ENCODE results near the gene TMEM273.

TMEM273 gene

DNA sequence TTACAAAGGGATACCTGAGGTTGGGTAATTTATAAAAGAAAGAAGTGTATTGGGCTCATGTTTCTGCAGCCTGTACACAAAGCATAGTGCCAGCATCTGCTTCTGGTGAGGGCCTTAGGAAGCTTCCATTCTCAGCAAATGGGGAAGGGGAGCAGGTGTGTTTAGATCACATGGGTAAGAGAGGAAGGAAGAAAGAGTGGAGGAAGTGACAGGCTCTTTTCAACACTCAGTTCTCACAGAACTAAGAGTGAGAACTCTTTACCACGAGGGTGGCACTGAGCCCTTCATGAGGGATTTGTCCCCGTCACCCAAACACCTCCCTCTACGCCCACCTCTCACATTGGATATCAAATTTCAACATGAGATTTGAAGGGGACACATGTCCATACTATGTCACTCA lies 53.9 kb downstream of the TMEM273 start:
- Histone ChIP-seq H3K4ac (ENCODE audit: low read depth in 1 of 2, low read length in 2 of 2) (no peak overlapping the region), H4K91ac (ENCODE audit: low read length) (no peak overlapping the region), H3K27ac (ENCODE audit: low read length, poor library complexity, severe bottlenecking) (no peak overlapping the region), H2BK120ac (ENCODE audit: low read depth, low read length) (no peak overlapping the region), H3K9ac (ENCODE audit: low read length) (no peak overlapping the region), H3K9me3 (ENCODE audit: control insufficient read depth, low read length) (no peaks in the 10 kb centered on the region), H2BK5ac (ENCODE audit: low read depth, low read length, poor library complexity, severe bottlenecking) (no peak overlapping the region), H3K18ac (ENCODE audit: low read depth in 1 of 2, low read length in 2 of 2) (no peak overlapping the region), H3K36me3 (ENCODE audit: control insufficient read depth in 1 of 2, insufficient read depth in 2 of 2, low read depth in 1 of 2, low read length in 2 of 2) (peaks cover 0 to 2% of the 10 kb centered on the region in 2 experiments), H3K4me1 (ENCODE audit: control insufficient read depth, insufficient read depth, low read depth, low read length) (peaks cover 3% of the 10 kb centered on the region), H2BK15ac (ENCODE audit: low read depth, poor library complexity, severe bottlenecking) (no peak overlapping the region), H4K8ac (ENCODE audit: low read length) (no peak overlapping the region), H2BK12ac (ENCODE audit: low read length in 2 of 2) (no peak overlapping the region), H3K4me2 (ENCODE audit: low read length, poor library complexity, severe bottlenecking) (no peak overlapping the region), H3K4me3 (ENCODE audit: insufficient read depth in 1 of 2, low read depth in 1 of 2, low read length in 2 of 2) (no peak overlapping the region), H2AFZ (ENCODE audit: low read depth, low read length) (no peak overlapping the region), H3K79me1 (replicated peaks; ENCODE audit: low read length, poor library complexity, severe bottlenecking) (no peaks in the 10 kb centered on the region), H2AK5ac (ENCODE audit: low read length, severe bottlenecking) (no peak overlapping the region), H3K23ac (ENCODE audit: low read length in 2 of 2) (no peak overlapping the region), H3K14ac (ENCODE audit: low read length in 2 of 2) (no peak overlapping the region), H3K27me3 (ENCODE audit: control insufficient read depth in 1 of 2, insufficient read depth in 1 of 2, low read length in 2 of 2) (peaks cover 0 to 8% of the 10 kb centered on the region in 2 experiments)
- 77% methylated on average over 3 of the region's 3 CpGs for WGBS
- DNase-seq, result no peak

DNA sequence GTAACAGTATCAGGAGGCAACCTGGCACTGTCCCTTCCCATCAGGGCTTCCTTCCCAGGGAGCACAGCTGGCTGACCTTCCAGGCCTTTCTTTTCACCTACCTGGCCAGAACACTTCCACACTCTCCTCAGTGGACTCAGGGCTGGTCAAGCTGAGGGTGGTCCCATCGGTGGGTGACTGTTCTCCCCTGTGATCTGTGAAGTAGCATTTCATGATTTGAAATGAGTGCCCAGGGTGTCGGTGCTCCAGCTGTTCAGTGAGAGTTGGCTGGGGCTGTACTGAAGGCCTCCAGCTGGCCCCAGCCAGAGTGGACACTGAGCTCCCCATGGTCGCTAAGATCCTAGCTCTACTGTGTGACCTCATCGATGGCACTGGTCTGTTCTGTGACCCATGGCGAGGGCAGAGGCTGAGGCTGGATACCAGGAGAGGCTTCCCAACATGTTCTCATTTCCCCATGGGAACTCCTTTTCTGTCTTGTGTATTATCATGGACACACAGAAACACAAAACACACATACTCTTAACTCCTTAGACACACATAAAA lies 54.4 kb downstream of the TMEM273 start, which contains the start of gene FAM170B:
Gene FAM170B, minus strand, starts transcription at position 316 of the 543 bp plus-strand sequence. Its CDS starts 103 bp downstream, at position 213.
- Histone ChIP-seq H3K4me3 (ENCODE audit: insufficient read depth in 1 of 2, low read depth in 1 of 2, low read length in 2 of 2) (no peak within 1 kb of the TSS), H3K36me3 (ENCODE audit: control insufficient read depth in 1 of 2, insufficient read depth in 2 of 2, low read depth in 1 of 2, low read length in 2 of 2) (peaks cover 0 to 2% of the 10 kb centered on the region in 2 experiments), H3K4me2 (ENCODE audit: low read length, poor library complexity, severe bottlenecking) (no peak within 1 kb of the TSS), H3K18ac (ENCODE audit: low read depth in 1 of 2, low read length in 2 of 2) (no peak within 1 kb of the TSS), H3K4ac (ENCODE audit: low read depth in 1 of 2, low read length in 2 of 2) (no peak within 1 kb of the TSS), H3K9ac (ENCODE audit: low read length) (no peak within 1 kb of the TSS), H4K8ac (ENCODE audit: low read length) (no peak within 1 kb of the TSS), H3K27me3 (ENCODE audit: control insufficient read depth in 1 of 2, insufficient read depth in 1 of 2, low read length in 2 of 2) (peaks cover 0 to 8% of the 10 kb centered on the region in 2 experiments), H3K4me1 (ENCODE audit: control insufficient read depth, insufficient read depth, low read depth, low read length) (peaks cover under 1% of the 10 kb centered on the region), H2BK5ac (ENCODE audit: low read depth, low read length, poor library complexity, severe bottlenecking) (no peak within 1 kb of the TSS), H2AK5ac (ENCODE audit: low read length, severe bottlenecking) (no peak within 1 kb of the TSS), H3K23ac (ENCODE audit: low read length in 2 of 2) (no peak within 1 kb of the TSS), H3K14ac (ENCODE audit: low read length in 2 of 2) (no peak within 1 kb of the TSS), H3K9me3 (ENCODE audit: control insufficient read depth, low read length) (no peaks in the 10 kb centered on the region), H2BK120ac (ENCODE audit: low read depth, low read length) (no peak within 1 kb of the TSS), H2AFZ (ENCODE audit: low read depth, low read length) (no peak within 1 kb of the TSS), H2BK15ac (ENCODE audit: low read depth, poor library complexity, severe bottlenecking) (no peak within 1 kb of the TSS), H2BK12ac (ENCODE audit: low read length in 2 of 2) (no peak within 1 kb of the TSS), H3K79me1 (replicated peaks; ENCODE audit: low read length, poor library complexity, severe bottlenecking) (no peaks in the 10 kb centered on the region), H4K91ac (ENCODE audit: low read length) (no peak within 1 kb of the TSS), H3K27ac (ENCODE audit: low read length, poor library complexity, severe bottlenecking) (no peak within 1 kb of the TSS)
- DNase-seq, result no peak
- 73% methylated on average over 5 of the region's 5 CpGs for WGBS

DNA sequence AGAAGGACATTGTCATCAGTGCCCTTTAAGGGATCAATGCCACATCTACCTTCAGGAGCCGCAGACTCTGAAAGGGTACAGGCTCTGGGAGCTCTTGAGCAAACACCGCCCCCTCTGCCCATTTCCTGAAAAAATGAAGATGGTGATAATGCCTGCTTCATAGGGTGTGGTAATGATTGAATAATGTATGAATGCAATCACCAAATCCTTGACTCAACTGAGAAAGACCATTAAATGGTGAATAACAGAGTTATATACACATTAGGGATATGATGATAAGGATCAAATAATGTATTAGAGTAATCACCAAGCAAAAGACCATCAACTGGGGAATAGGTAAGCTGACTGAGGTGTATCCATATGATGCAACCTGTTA lies 55.8 kb downstream of the TMEM273 start:
- H3K4me3 ChIP-seq (ENCODE audit: insufficient read depth in 1 of 2, low read depth in 1 of 2, low read length in 2 of 2), result no peak overlapping the region
- no peaks in the 10 kb centered on the region for H3K4me1 ChIP-seq (ENCODE audit: control insufficient read depth, insufficient read depth, low read depth, low read length)
- H3K27ac ChIP-seq (ENCODE audit: low read length, poor library complexity, severe bottlenecking), result no peak overlapping the region
- no peak overlapping the region for H4K8ac ChIP-seq (ENCODE audit: low read length)
- no peak overlapping the region for H2BK120ac ChIP-seq (ENCODE audit: low read depth, low read length)
- 90% methylated on average over 2 of the region's 2 CpGs for WGBS
- no peaks in the 10 kb centered on the region for H3K9me3 ChIP-seq (ENCODE audit: control insufficient read depth, low read length)
- no peak overlapping the region for H2BK5ac ChIP-seq (ENCODE audit: low read depth, low read length, poor library complexity, severe bottlenecking)
- no peak overlapping the region for H4K91ac ChIP-seq (ENCODE audit: low read length)
- no peak overlapping the region for H2AFZ ChIP-seq (ENCODE audit: low read depth, low read length)
- no peak overlapping the region for H2BK12ac ChIP-seq (ENCODE audit: low read length in 2 of 2)
- no peak for DNase-seq
- no peak overlapping the region for H2BK15ac ChIP-seq (ENCODE audit: low read depth, poor library complexity, severe bottlenecking)
- no peak overlapping the region for H3K4ac ChIP-seq (ENCODE audit: low read depth in 1 of 2, low read length in 2 of 2)
- H3K14ac ChIP-seq (ENCODE audit: low read length in 2 of 2), result no peak overlapping the region
- H3K23ac ChIP-seq (ENCODE audit: low read length in 2 of 2), result no peak overlapping the region
- no peak overlapping the region for H3K18ac ChIP-seq (ENCODE audit: low read depth in 1 of 2, low read length in 2 of 2)
- no peak overlapping the region for H2AK5ac ChIP-seq (ENCODE audit: low read length, severe bottlenecking)
- H3K4me2 ChIP-seq (ENCODE audit: low read length, poor library complexity, severe bottlenecking), result no peak overlapping the region
- peaks cover 0 to 12% of the 10 kb centered on the region in 2 experiments for H3K27me3 ChIP-seq (ENCODE audit: control insufficient read depth in 1 of 2, insufficient read depth in 1 of 2, low read length in 2 of 2)
- H3K36me3 ChIP-seq (ENCODE audit: control insufficient read depth in 1 of 2, insufficient read depth in 2 of 2, low read depth in 1 of 2, low read length in 2 of 2), result peaks cover 0 to 2% of the 10 kb centered on the region in 2 experiments
- no peak overlapping the region for H3K9ac ChIP-seq (ENCODE audit: low read length)
- no peaks in the 10 kb centered on the region for H3K79me1 ChIP-seq (replicated peaks; ENCODE audit: low read length, poor library complexity, severe bottlenecking)

DNA sequence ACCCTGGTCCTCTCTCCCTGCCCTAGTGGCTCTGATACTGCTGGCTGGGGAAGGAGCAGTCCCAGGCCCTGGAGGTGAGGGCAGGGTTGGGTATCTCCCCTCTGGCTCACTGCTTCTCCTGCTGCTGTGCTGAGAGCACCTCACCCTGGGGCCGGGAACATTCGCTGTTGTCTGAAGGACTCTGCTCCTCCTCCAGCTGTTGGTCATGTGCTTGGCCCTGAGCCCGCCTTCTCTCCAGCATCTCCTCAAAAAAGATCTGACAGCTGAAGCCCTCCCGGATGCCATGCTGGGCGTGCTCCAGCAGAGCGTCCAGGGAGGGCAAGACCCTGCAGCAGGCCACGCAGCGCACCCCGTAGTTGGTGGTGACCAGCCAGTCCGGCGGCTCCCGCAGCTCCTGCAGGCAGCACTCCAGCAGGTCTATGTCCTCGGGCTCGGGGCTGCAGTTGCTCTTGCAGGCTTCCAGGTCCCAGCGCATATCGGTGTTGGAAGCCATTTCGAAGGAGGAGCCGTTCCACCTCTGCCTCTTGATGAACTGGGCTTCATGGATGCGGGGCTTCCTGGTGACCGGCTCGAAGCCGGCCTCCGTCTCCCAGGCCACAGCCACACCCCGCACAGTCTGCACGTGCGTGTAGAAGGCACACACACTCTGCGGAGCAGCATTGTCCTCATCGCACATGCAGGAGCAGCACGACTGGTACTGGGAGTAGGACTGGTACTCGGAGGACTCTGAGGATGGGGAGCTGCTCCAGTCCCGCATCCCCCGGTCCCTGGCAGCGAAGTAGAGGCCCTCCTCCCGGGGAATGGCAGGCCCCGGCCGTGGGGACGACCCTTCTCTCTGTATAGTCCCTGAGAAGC lies 56.5 kb downstream of the TMEM273 start:
- Histone ChIP-seq H3K14ac (ENCODE audit: low read length in 2 of 2) (no peak overlapping the region), H4K8ac (ENCODE audit: low read length) (no peak overlapping the region), H3K23ac (ENCODE audit: low read length in 2 of 2) (no peak overlapping the region), H3K9ac (ENCODE audit: low read length) (no peak overlapping the region), H2BK120ac (ENCODE audit: low read depth, low read length) (no peak overlapping the region), H2AK5ac (ENCODE audit: low read length, severe bottlenecking) (no peak overlapping the region), H3K27ac (ENCODE audit: low read length, poor library complexity, severe bottlenecking) (no peak overlapping the region), H4K91ac (ENCODE audit: low read length) (peak overlapping the region; percentile 11), H3K9me3 (ENCODE audit: control insufficient read depth, low read length) (no peaks in the 10 kb centered on the region), H3K4me1 (ENCODE audit: control insufficient read depth, insufficient read depth, low read depth, low read length) (no peaks in the 10 kb centered on the region), H3K18ac (ENCODE audit: low read depth in 1 of 2, low read length in 2 of 2) (no peak overlapping the region), H2AFZ (ENCODE audit: low read depth, low read length) (no peak overlapping the region), H2BK15ac (ENCODE audit: low read depth, poor library complexity, severe bottlenecking) (no peak overlapping the region), H3K36me3 (ENCODE audit: control insufficient read depth in 1 of 2, insufficient read depth in 2 of 2, low read depth in 1 of 2, low read length in 2 of 2) (peaks cover 0 to 2% of the 10 kb centered on the region in 2 experiments), H2BK12ac (ENCODE audit: low read length in 2 of 2) (no peak overlapping the region), H3K4me3 (ENCODE audit: insufficient read depth in 1 of 2, low read depth in 1 of 2, low read length in 2 of 2) (peak overlapping the region in 1 of 2 experiments; percentile 16), H3K4ac (ENCODE audit: low read depth in 1 of 2, low read length in 2 of 2) (no peak overlapping the region), H3K79me1 (replicated peaks; ENCODE audit: low read length, poor library complexity, severe bottlenecking) (no peaks in the 10 kb centered on the region), H2BK5ac (ENCODE audit: low read depth, low read length, poor library complexity, severe bottlenecking) (no peak overlapping the region), H3K4me2 (ENCODE audit: low read length, poor library complexity, severe bottlenecking) (no peak overlapping the region), H3K27me3 (ENCODE audit: control insufficient read depth in 1 of 2, insufficient read depth in 1 of 2, low read length in 2 of 2) (peaks cover 0 to 12% of the 10 kb centered on the region in 2 experiments)
- WGBS, result 87% methylated on average over 36 of the region's 37 CpGs
- no peak for DNase-seq

Measured in mesenchymal stem cell (in vitro differentiated cells and primary cell).